ENCODE data around the gene OPA1. TPM values are rescaled to one million over a fixed set of nuclear protein-coding genes. Genes with fewer than 3 reads are reported as not detected.

Gene OPA1
- total RNA-seq, 1 experiment from 2014 or later, result 72.0 TPM

- Histone ChIP-seq H3K9me3 (ENCODE audit: control insufficient read depth in 1 of 2, insufficient read depth in 1 of 2, low read depth in 1 of 2, low read length in 2 of 2) (peaks cover 3 to 4% of the 10 kb centered on the region in 2 experiments; a peak in 2 of 4 replicates), H3K27me3 (ENCODE audit: insufficient read depth, low read length) (no peaks in the 10 kb centered on the region), H3K4me3 (replicated peaks in 1 of 2; ENCODE audit: low read depth in 1 of 2, low read length in 2 of 2) (no peak overlapping the region), H4K20me1 (ENCODE audit: insufficient read depth) (no peaks in the 10 kb centered on the region), H3K79me2 (ENCODE audit: insufficient read depth, low read length) (no peaks in the 10 kb centered on the region), H3K27ac (ENCODE audit: low read depth, low read length) (no peak overlapping the region), H2AFZ (ENCODE audit: low read depth, low read length, poor library complexity, severe bottlenecking) (no peak overlapping the region), H3K4me2 (ENCODE audit: low read length) (no peak overlapping the region), H3K4me1 (ENCODE audit: control insufficient read depth in 1 of 2, insufficient read depth in 2 of 2, low read length in 2 of 2) (no peaks in the 10 kb centered on the region), H3K9ac (ENCODE audit: low read length) (no peak overlapping the region), H3K9me2 (ENCODE audit: insufficient read depth) (no peaks in the 10 kb centered on the region), H3K36me3 (ENCODE audit: control insufficient read depth in 1 of 2, insufficient read depth in 2 of 2, low read length in 2 of 2) (no peaks in the 10 kb centered on the region)
- TF ChIP-seq POLR2A (IDR thresholded peaks at IDR 0.05; ENCODE audit: borderline replicate concordance, extremely low read depth, insufficient read depth, insufficient read length), result no peak
- no TSS peak for BruUV-seq (replicated peaks)
- intact Hi-C loops (cut with micrococcal nuclease), result no loop called here
- RAD21 ChIA-PET (ENCODE audit: low non-redundant PET in 1 of 2, low total read pairs in 2 of 2, uncharacterized antibody in 2 of 2, unreplicated experiment in 2 of 2), result no interaction called here
- POLR2A ChIA-PET, result no interaction called here
- ATAC-seq (no peak), DNase-seq (ENCODE audit: low read depth, low spot score) (no peak)
- CTCF ChIA-PET, result no interaction called here
Measured at GRCh38 chr3:193719735-193720134, 126.7 kb downstream of the OPA1 start.

- TF ChIP-seq EZH2phosphoT487 (IDR thresholded peaks at IDR 0.05; ENCODE audit: borderline replicate concordance), result no peak
- TF ChIP-seq ATF3 (IDR thresholded peaks at IDR 0.05), result no peak
- no peak for TF ChIP-seq JUND (IDR thresholded peaks at IDR 0.05)
- no peak for TF ChIP-seq CEBPB (IDR thresholded peaks at IDR 0.05; ENCODE audit: low read depth)
- TF ChIP-seq RAD21 (IDR thresholded peaks at IDR 0.05; ENCODE audit: low read depth), result no peak
- TF ChIP-seq SIN3A (IDR thresholded peaks at IDR 0.05; ENCODE audit: low read depth), result no peak
- ATAC-seq, result no peak
- no peaks in the 10 kb centered on the region for H3K4me1 ChIP-seq (ENCODE audit: control insufficient read depth in 1 of 2, insufficient read depth in 2 of 2, low read length in 2 of 2)
- ChIA-PET RAD21 (ENCODE audit: low non-redundant PET in 1 of 2, low total read pairs in 2 of 2, uncharacterized antibody in 2 of 2, unreplicated experiment in 2 of 2) (no interaction called here), POLR2A (no interaction called here), CTCF (no interaction called here)
- H3K4me2 ChIP-seq (ENCODE audit: low read length), result no peak overlapping the region
- H2AFZ ChIP-seq (ENCODE audit: low read depth, low read length, poor library complexity, severe bottlenecking), result no peak overlapping the region
- BruUV-seq (replicated peaks), result no TSS peak
- intact Hi-C loops (cut with micrococcal nuclease), result no loop called here
- no peak overlapping the region for H3K4me3 ChIP-seq (replicated peaks in 1 of 2; ENCODE audit: low read depth in 1 of 2, low read length in 2 of 2)
- H3K9me2 ChIP-seq (ENCODE audit: insufficient read depth), result no peaks in the 10 kb centered on the region
- H4K20me1 ChIP-seq (ENCODE audit: insufficient read depth), result no peaks in the 10 kb centered on the region
- no peaks in the 10 kb centered on the region for H3K79me2 ChIP-seq (ENCODE audit: insufficient read depth, low read length)
- H3K36me3 ChIP-seq (ENCODE audit: control insufficient read depth in 1 of 2, insufficient read depth in 2 of 2, low read length in 2 of 2), result no peaks in the 10 kb centered on the region
- no peak overlapping the region for H3K27ac ChIP-seq (ENCODE audit: low read depth, low read length)
- no peak overlapping the region for H3K9ac ChIP-seq (ENCODE audit: low read length)
- no peaks in the 10 kb centered on the region for H3K27me3 ChIP-seq (ENCODE audit: insufficient read depth, low read length)
- DNase-seq (ENCODE audit: low read depth, low spot score), result no peak
- H3K9me3 ChIP-seq (ENCODE audit: control insufficient read depth in 1 of 2, insufficient read depth in 1 of 2, low read depth in 1 of 2, low read length in 2 of 2), result no peaks in the 10 kb centered on the region; a peak in 1 of 4 replicates
Measured at GRCh38 chr3:193720169-193720568, 127.2 kb downstream of the OPA1 start.

Data from HCT116 (cell line).